Measurements from ENCODE around the gene PHF10.

- TF ChIP-seq POLR2A (IDR thresholded peaks at IDR 0.05): peak; percentile 89
- TF ChIP-seq CTCF (IDR thresholded peaks at IDR 0.05): peak in 1 of 3 donors; percentile 28
- TF ChIP-seq EP300 (IDR thresholded peaks at IDR 0.05): no peak
Observed at GRCh38 chr6:169701954-169702839, 22.1 kb downstream of the PHF10 start, which contains the start of the genes C6orf120 and WDR27.
